ENCODE measurements around the gene FLT4. TPM values are rescaled to one million over a fixed set of nuclear protein-coding genes. Genes with fewer than 3 reads are reported as not detected.
A peak's percentile ranks its signal among the peaks of the same experiment; 100 is the strongest.

The FLT4 gene
- total and polyA plus RNA-seq, 9 of the 15 experiments (the other 6 are each of a cell fraction or from before 2014, with no cell fraction given): 0.01 to 0.42 (median 0.14) TPM; not detected in 2

- no peak for TF ChIP-seq STAG1 (CRISPR knock-in tag; IDR thresholded peaks at IDR 0.05; ENCODE audit: borderline replicate concordance)
- Histone ChIP-seq H4K20me1 (replicated peaks; ENCODE audit: control insufficient read depth, insufficient read depth, low read length) (no peaks in the 10 kb centered on the region), H3K4me2 (ENCODE audit: insufficient read depth, low read length) (no peak overlapping the region), H3K9ac (ENCODE audit: insufficient read depth in 1 of 2, low read depth in 2 of 2, low read length in 2 of 2) (peak overlapping the region in 1 of 2 experiments; percentile 13; a peak in 1 of 4 replicates), H3K79me2 (ENCODE audit: control insufficient read depth, insufficient read depth, low read length) (no peaks in the 10 kb centered on the region), H3K4me3 (no peak overlapping the region), H3K9me1 (ENCODE audit: control insufficient read depth, insufficient read depth, low read length) (no peaks in the 10 kb centered on the region), H3K36me3 (ENCODE audit: control insufficient read depth, insufficient read depth, low read length) (no peaks in the 10 kb centered on the region), H3K27ac (ENCODE audit: extremely low read depth, low read depth, low read length) (no peak overlapping the region), H2AFZ (ENCODE audit: low read depth, low read length) (no peak overlapping the region), H3K27me3 (ENCODE audit: control insufficient read depth in 2 of 2, insufficient read depth in 2 of 2, low read length in 2 of 2) (peaks cover 0 to 7% of the 10 kb centered on the region in 2 experiments; a peak in 2 of 5 replicates), H3K9me3 (replicated peaks; ENCODE audit: control insufficient read depth, insufficient read depth, low read depth, low read length) (no peaks in the 10 kb centered on the region), H3K4me1 (replicated peaks in 1 of 2; ENCODE audit: control insufficient read depth in 2 of 2, insufficient read depth in 2 of 2, low read length in 2 of 2) (peaks cover 5 to 43% of the 10 kb centered on the region in 2 experiments; a peak in 4 of 5 replicates)
- ChIA-PET CTCF (ENCODE audit: low intra/inter-chr PET ratio) (no interaction called here), POLR2A (interaction anchor here (1.0 kb wide), 1 partner anchor 497 kb away, joined by 3 read pairs; no protein-coding TSS in a partner anchor)
- ATAC-seq (no peak), DNase-seq (ENCODE audit: extremely low read depth in 1 of 4, low spot score in 3 of 4) (no peak), FAIRE-seq (no peak)
- BruUV-seq (replicated peaks): no TSS peak
- intact Hi-C loops (cut with micrococcal nuclease) (loop anchor here (10.0 kb wide), 2 partner anchors 48 to 398 kb away; partner anchors contain the start of gene RASGEF1C), in situ Hi-C loops (cut with MboI) (no loop called here)
- 78% methylated on average over 16 of the region's 19 CpGs for WGBS (ENCODE audit: insufficient coverage, low coverage, missing lambda C conversion rate)
Measured at GRCh38 chr5:180603076-180603594, 46.3 kb downstream of the FLT4 start.

GRCh38 chr5:180602481-180603075 is 46.8 kb downstream of the FLT4 start:
- Histone ChIP-seq H4K20me1 (replicated peaks; ENCODE audit: control insufficient read depth, insufficient read depth, low read length) (no peaks in the 10 kb centered on the region), H3K79me2 (ENCODE audit: control insufficient read depth, insufficient read depth, low read length) (no peaks in the 10 kb centered on the region), H3K36me3 (ENCODE audit: control insufficient read depth, insufficient read depth, low read length) (no peaks in the 10 kb centered on the region), H3K9ac (ENCODE audit: insufficient read depth in 1 of 2, low read depth in 2 of 2, low read length in 2 of 2) (peak overlapping the region in 1 of 2 experiments; percentile 17; a peak in 1 of 4 replicates), H3K4me3 (no peak overlapping the region), H3K9me1 (ENCODE audit: control insufficient read depth, insufficient read depth, low read length) (no peaks in the 10 kb centered on the region), H3K9me3 (replicated peaks; ENCODE audit: control insufficient read depth, insufficient read depth, low read depth, low read length) (no peaks in the 10 kb centered on the region), H3K4me1 (replicated peaks in 1 of 2; ENCODE audit: control insufficient read depth in 2 of 2, insufficient read depth in 2 of 2, low read length in 2 of 2) (peaks cover 0 to 46% of the 10 kb centered on the region in 2 experiments; a peak in 4 of 5 replicates), H3K27me3 (ENCODE audit: control insufficient read depth in 2 of 2, insufficient read depth in 2 of 2, low read length in 2 of 2) (peaks cover 0 to 7% of the 10 kb centered on the region in 2 experiments; a peak in 2 of 5 replicates), H3K4me2 (ENCODE audit: insufficient read depth, low read length) (no peak overlapping the region), H2AFZ (ENCODE audit: low read depth, low read length) (no peak overlapping the region), H3K27ac (ENCODE audit: extremely low read depth, low read depth, low read length) (no peak overlapping the region)
- in situ Hi-C loops (cut with MboI): no loop called here
- 36% methylated on average over 15 of the region's 15 CpGs for WGBS (ENCODE audit: insufficient coverage, low coverage, missing lambda C conversion rate)
- intact Hi-C loops (cut with micrococcal nuclease): loop anchor here (10.0 kb wide), 2 partner anchors 48 to 398 kb away; partner anchors contain the start of gene RASGEF1C
- BruUV-seq (replicated peaks): no TSS peak
- no peak for DNase-seq (ENCODE audit: extremely low read depth in 1 of 4, low spot score in 3 of 4)
- POLR2A ChIA-PET: interaction anchor here (0.6 to 1.0 kb wide), 2 partner anchors 31 to 497 kb away, joined by 3 read pairs; no protein-coding TSS in a partner anchor
- no peak for ATAC-seq
- FAIRE-seq: no peak
- CTCF ChIA-PET (ENCODE audit: low intra/inter-chr PET ratio): no interaction called here
- TF ChIP-seq, protein P1, sequence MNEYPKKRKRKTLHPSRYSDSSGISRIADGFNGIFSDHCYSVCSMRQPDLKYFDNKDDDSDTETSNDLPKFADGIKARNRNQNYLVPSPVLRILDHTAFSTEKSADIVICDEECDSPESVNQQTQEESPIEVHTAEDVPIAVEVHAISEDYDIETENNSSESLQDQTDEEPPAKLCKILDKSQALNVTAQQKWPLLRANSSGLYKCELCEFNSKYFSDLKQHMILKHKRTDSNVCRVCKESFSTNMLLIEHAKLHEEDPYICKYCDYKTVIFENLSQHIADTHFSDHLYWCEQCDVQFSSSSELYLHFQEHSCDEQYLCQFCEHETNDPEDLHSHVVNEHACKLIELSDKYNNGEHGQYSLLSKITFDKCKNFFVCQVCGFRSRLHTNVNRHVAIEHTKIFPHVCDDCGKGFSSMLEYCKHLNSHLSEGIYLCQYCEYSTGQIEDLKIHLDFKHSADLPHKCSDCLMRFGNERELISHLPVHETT (CRISPR knock-in tag; conservative IDR thresholded peaks at IDR 0.05 in 1 of 2, IDR thresholded peaks at IDR 0.05 in 1 of 2): no peak
- TF ChIP-seq TAL1 (IDR thresholded peaks at IDR 0.05) (no peak), MYC (IDR thresholded peaks at IDR 0.05; ENCODE audit: low read depth, low read length) (no peak), MYC (CRISPR knock-in tag; IDR thresholded peaks at IDR 0.05; ENCODE audit: borderline replicate concordance, low read depth) (no peak), ZNF584 (CRISPR knock-in tag; IDR thresholded peaks at IDR 0.05; ENCODE audit: low read depth) (no peak), CXXC5 (CRISPR knock-in tag; IDR thresholded peaks at IDR 0.05) (no peak), KAT8 (IDR thresholded peaks at IDR 0.05; ENCODE audit: low read depth) (no peak), SP1 (CRISPR knock-in tag; IDR thresholded peaks at IDR 0.05) (no peak), RB1 (IDR thresholded peaks at IDR 0.05; ENCODE audit: low read depth) (no peak), ZNF197 (CRISPR knock-in tag; IDR thresholded peaks at IDR 0.05; ENCODE audit: low read depth) (no peak)
- TF ChIP-seq, protein P2, sequence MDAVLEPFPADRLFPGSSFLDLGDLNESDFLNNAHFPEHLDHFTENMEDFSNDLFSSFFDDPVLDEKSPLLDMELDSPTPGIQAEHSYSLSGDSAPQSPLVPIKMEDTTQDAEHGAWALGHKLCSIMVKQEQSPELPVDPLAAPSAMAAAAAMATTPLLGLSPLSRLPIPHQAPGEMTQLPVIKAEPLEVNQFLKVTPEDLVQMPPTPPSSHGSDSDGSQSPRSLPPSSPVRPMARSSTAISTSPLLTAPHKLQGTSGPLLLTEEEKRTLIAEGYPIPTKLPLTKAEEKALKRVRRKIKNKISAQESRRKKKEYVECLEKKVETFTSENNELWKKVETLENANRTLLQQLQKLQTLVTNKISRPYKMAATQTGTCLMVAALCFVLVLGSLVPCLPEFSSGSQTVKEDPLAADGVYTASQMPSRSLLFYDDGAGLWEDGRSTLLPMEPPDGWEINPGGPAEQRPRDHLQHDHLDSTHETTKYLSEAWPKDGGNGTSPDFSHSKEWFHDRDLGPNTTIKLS (IDR thresholded peaks at IDR 0.05; ENCODE audit: borderline replicate concordance, low read depth): no peak
